Measurements from ENCODE around the gene THYN1. TPM values are rescaled to one million over a fixed set of nuclear protein-coding genes. Genes with fewer than 3 reads are reported as not detected.

THYN1 gene
- polyA plus RNA-seq, 3 donors = 36.4 to 65.7 (median 57.6) TPM

- no peak for TF ChIP-seq CTCF (IDR thresholded peaks at IDR 0.05)
- no peak overlapping the region for H3K4me3 Mint-ChIP-seq
- H3K36me3 Mint-ChIP-seq = peaks cover 79 to 93% of the 10 kb centered on the region in 2 donors
- no peaks in the 10 kb centered on the region for H3K4me1 Mint-ChIP-seq
- intact Hi-C loops (cut with micrococcal nuclease) = no loop called here
- no peaks in the 10 kb centered on the region for H3K27me3 ChIP-seq (ENCODE audit: control insufficient read depth in 2 of 2, insufficient read depth in 2 of 2, low read length in 2 of 2)
- no peak overlapping the region for H3K27ac ChIP-seq (ENCODE audit: low read depth in 1 of 2, low read length in 2 of 2)
- H3K9ac ChIP-seq (ENCODE audit: insufficient read depth, low read length, poor library complexity, severe bottlenecking) = no peak overlapping the region
- H3K27ac Mint-ChIP-seq = peak overlapping the region in 1 of 7 donors; percentile 3
- H2AFZ ChIP-seq (ENCODE audit: insufficient read depth, low read depth, low read length, poor library complexity, severe bottlenecking) = no peak overlapping the region
- H3K79me2 ChIP-seq (ENCODE audit: insufficient read depth, low read length) = peaks cover 3% of the 10 kb centered on the region
- no peak overlapping the region for H3K4me2 ChIP-seq (replicated peaks; ENCODE audit: extremely low read depth, low read length, poor library complexity, severe bottlenecking)
- H3K27me3 Mint-ChIP-seq (ENCODE audit: low read depth in 3 of 3) = no peaks in the 10 kb centered on the region
- peaks cover 18% of the 10 kb centered on the region for H4K20me1 ChIP-seq (ENCODE audit: insufficient read depth, low read length)
- no peaks in the 10 kb centered on the region for H3K9me3 Mint-ChIP-seq
- H3K36me3 ChIP-seq (replicated peaks in 1 of 2; ENCODE audit: control insufficient read depth in 1 of 2, insufficient read depth in 2 of 2, low read length in 2 of 2) = peaks cover 66 to 91% of the 10 kb centered on the region in 2 donors
- DNase-seq = no peak
- H3K4me1 ChIP-seq (ENCODE audit: control insufficient read depth in 1 of 2, insufficient read depth in 2 of 2, low read length in 2 of 2) = no peaks in the 10 kb centered on the region
- 100% methylated on average over 1 of the region's 5 CpGs for WGBS (ENCODE audit: insufficient coverage)
- no peak overlapping the region for H3K4me3 ChIP-seq (replicated peaks in 1 of 3; ENCODE audit: low read depth in 2 of 3, low read length in 3 of 3)
- H3K9me3 ChIP-seq (replicated peaks in 1 of 2; ENCODE audit: control insufficient read depth in 1 of 2, insufficient read depth in 1 of 2, low read length in 2 of 2) = no peaks in the 10 kb centered on the region
Observed at GRCh38 chr11:134238956-134239355, 14.2 kb downstream of the THYN1 start.

GRCh38 chr11:134237557-134237922 lies 15.6 kb downstream of the THYN1 start:
- Histone ChIP-seq H3K36me3 (replicated peaks in 1 of 2; ENCODE audit: control insufficient read depth in 1 of 2, insufficient read depth in 2 of 2, low read length in 2 of 2) (peaks cover 52 to 77% of the 10 kb centered on the region in 2 donors), H3K4me3 (replicated peaks in 1 of 3; ENCODE audit: low read depth in 2 of 3, low read length in 3 of 3) (no peak overlapping the region), H4K20me1 (ENCODE audit: insufficient read depth, low read length) (peaks cover 32% of the 10 kb centered on the region), H3K9me3 (replicated peaks in 1 of 2; ENCODE audit: control insufficient read depth in 1 of 2, insufficient read depth in 1 of 2, low read length in 2 of 2) (no peaks in the 10 kb centered on the region), H3K27ac (ENCODE audit: low read depth in 1 of 2, low read length in 2 of 2) (no peak overlapping the region), H3K9ac (ENCODE audit: insufficient read depth, low read length, poor library complexity, severe bottlenecking) (no peak overlapping the region), H3K79me2 (ENCODE audit: insufficient read depth, low read length) (peaks cover 11% of the 10 kb centered on the region), H3K4me2 (replicated peaks; ENCODE audit: extremely low read depth, low read length, poor library complexity, severe bottlenecking) (no peak overlapping the region), H3K4me1 (ENCODE audit: control insufficient read depth in 1 of 2, insufficient read depth in 2 of 2, low read length in 2 of 2) (peaks cover 2% of the 10 kb centered on the region in 2 donors), H3K27me3 (ENCODE audit: control insufficient read depth in 2 of 2, insufficient read depth in 2 of 2, low read length in 2 of 2) (no peaks in the 10 kb centered on the region), H2AFZ (ENCODE audit: insufficient read depth, low read depth, low read length, poor library complexity, severe bottlenecking) (no peak overlapping the region)
- intact Hi-C loops (cut with micrococcal nuclease) = no loop called here
- no peak for DNase-seq
- Mint-ChIP-seq H3K4me1 (peaks cover 2% of the 10 kb centered on the region), H3K27me3 (ENCODE audit: low read depth in 3 of 3) (no peaks in the 10 kb centered on the region), H3K4me3 (no peak overlapping the region), H3K36me3 (peaks cover 66 to 82% of the 10 kb centered on the region in 2 donors), H3K9me3 (no peaks in the 10 kb centered on the region), H3K27ac (no peak overlapping the region)
- TF ChIP-seq CTCF (IDR thresholded peaks at IDR 0.05) = no peak
- WGBS (ENCODE audit: insufficient coverage) = 97% methylated on average over 11 of the region's 11 CpGs
